WTC11 (cell line): ENCODE measurements around the gene PM20D2. TPM values are rescaled to one million over a fixed set of nuclear protein-coding genes. Genes with fewer than 3 reads are reported as not detected.

Experiments used
- ATAC-seq: fragments of 200-7000 bp; cut with Tn5 transposase; 2 replicates; pipeline ENCODE4 v1.10.0; 2021; ENCODE audit warnings: mild to moderate bottlenecking, moderate library complexity
- CTCF ChIA-PET: fragments of 300-600 bp; sonication (Branson Sonifier 250); formaldehyde crosslinking; loops from one replicate; lab custom pipeline; 2021; ENCODE audit warnings: antibody characterized with exemption; lab: Charles Lee
- POLR2A ChIA-PET: fragments of 350-600 bp; sonication (Branson Sonifier 250); formaldehyde crosslinking; loops from one replicate; lab custom pipeline; 2021; ENCODE audit warnings: antibody characterized with exemption; lab: Charles Lee
- DNase-seq: peaks from one replicate; pipeline ENCODE4 v3.0.0; 2021; ENCODE audit warnings: low spot score
- H3K27ac Mint-ChIP-seq: 2 replicates; pipeline ENCODE4 v1.8.0; 2021; ENCODE audit warnings: mixed read lengths
- H3K27me3 Mint-ChIP-seq: 2 replicates; pipeline ENCODE4 v1.8.0; 2021; ENCODE audit warnings: low read depth, mild to moderate bottlenecking, moderate library complexity, mixed read lengths
- H3K36me3 Mint-ChIP-seq: 2 replicates; pipeline ENCODE4 v1.8.0; 2021; ENCODE audit warnings: mixed read lengths
- H3K4me1 Mint-ChIP-seq: 2 replicates; pipeline ENCODE4 v1.8.0; 2022; ENCODE audit warnings: mixed read lengths
- H3K4me3 Mint-ChIP-seq: 2 replicates; pipeline ENCODE4 v1.8.0; 2021; ENCODE audit warnings: mild to moderate bottlenecking, moderate library complexity, mixed read lengths
- H3K9me3 Mint-ChIP-seq: 2 replicates; pipeline ENCODE4 v1.8.0; 2021; ENCODE audit warnings: mixed read lengths
- CREB1 ChIP-seq: sonication (generic); formaldehyde crosslinking; IDR thresholded peaks from 2 replicates; pipeline ENCODE4 v1.8.0; 2023; ENCODE audit warnings: mild to moderate bottlenecking, missing genetic modification reagents
- ELF4 ChIP-seq: sonication (generic); formaldehyde crosslinking; IDR thresholded peaks from 2 replicates; pipeline ENCODE4 v1.8.1; 2022; ENCODE audit warnings: low read depth, mild to moderate bottlenecking, moderate library complexity, missing genetic modification reagents
- ETV6 ChIP-seq: sonication (generic); formaldehyde crosslinking; IDR thresholded peaks from 2 replicates; pipeline ENCODE4 v1.8.1; 2022; ENCODE audit warnings: mild to moderate bottlenecking, missing genetic modification reagents
- FOXJ3 ChIP-seq: sonication (generic); formaldehyde crosslinking; IDR thresholded peaks from 2 replicates; pipeline ENCODE4 v1.9.0; 2021; ENCODE audit warnings: missing genetic modification reagents, mild to moderate bottlenecking, borderline replicate concordance
- GABPB1 ChIP-seq: sonication (generic); formaldehyde crosslinking; IDR thresholded peaks from 2 replicates; pipeline ENCODE4 v1.8.1; 2023; ENCODE audit warnings: mild to moderate bottlenecking, missing genetic modification reagents
- IRF2 ChIP-seq: sonication (generic); formaldehyde crosslinking; IDR thresholded peaks from 2 replicates; pipeline ENCODE4 v1.8.0; 2022; ENCODE audit warnings: low read depth, missing genetic modification reagents, borderline replicate concordance
- NFATC4 ChIP-seq: fragments of 250-450 bp; sonication (Bioruptor Pico); IDR thresholded peaks from 2 replicates; pipeline ENCODE4 v1.9.0; 2021; ENCODE audit warnings: mild to moderate bottlenecking
- NFYB ChIP-seq: sonication (generic); formaldehyde crosslinking; conservative IDR thresholded peaks from 2 replicates; pipeline ENCODE4 v1.8.0; 2022; ENCODE audit warnings: low read depth, missing genetic modification reagents
- ZBTB21 ChIP-seq: sonication (generic); formaldehyde crosslinking; IDR thresholded peaks from 2 replicates; pipeline ENCODE4 v1.8.1; 2023; ENCODE audit warnings: mild to moderate bottlenecking, missing genetic modification reagents, borderline replicate concordance
- ZNF423 ChIP-seq: fragments of 250-450 bp; sonication (Bioruptor Pico); IDR thresholded peaks from 2 replicates; pipeline ENCODE4 v2.1.2; 2022; ENCODE audit warnings: mild to moderate bottlenecking, moderate library complexity
- ZNF671 ChIP-seq: fragments of 250-450 bp; sonication (Bioruptor Pico); IDR thresholded peaks from 2 replicates; pipeline ENCODE4 v1.8.0; 2021; ENCODE audit warnings: mild to moderate bottlenecking
- total RNA-seq: library from RNA; stranded (reverse); gene quantifications from 3 replicates; pipeline ENCODE4 v1.2.3, GENCODE V29; 2021
- TF ChIP-seq, protein P1 (sequence below): sonication (generic); formaldehyde crosslinking; IDR thresholded peaks from 2 replicates; pipeline ENCODE4 v1.8.0; 2022; ENCODE audit warnings: missing genetic modification reagents
- TF ChIP-seq, protein P2 (sequence below): sonication (generic); formaldehyde crosslinking; IDR thresholded peaks from 2 replicates; pipeline ENCODE4 v1.8.0; 2022; ENCODE audit warnings: mild to moderate bottlenecking, missing genetic modification reagents
- TF ChIP-seq, protein P3 (sequence below): fragments of 200-600 bp; IDR thresholded peaks from 2 replicates; pipeline ENCODE4 v1.8.0; 2022; ENCODE audit warnings: antibody characterized with exemption
- TF ChIP-seq, protein P4 (sequence below): sonication (generic); formaldehyde crosslinking; IDR thresholded peaks from 2 replicates; pipeline ENCODE4 v1.8.1; 2022; ENCODE audit warnings: mild to moderate bottlenecking, missing genetic modification reagents, moderate library complexity, borderline replicate concordance
- TF ChIP-seq, protein P5 (sequence below): sonication (generic); formaldehyde crosslinking; IDR thresholded peaks from 2 replicates; pipeline ENCODE4 v1.8.1; 2022; ENCODE audit warnings: mild to moderate bottlenecking, moderate library complexity, missing genetic modification reagents
- TF ChIP-seq, protein P6 (sequence below): sonication (generic); formaldehyde crosslinking; conservative IDR thresholded peaks from 2 replicates; pipeline ENCODE4 v1.8.1; 2022; ENCODE audit warnings: mild to moderate bottlenecking, missing genetic modification reagents
- TF ChIP-seq, protein P7 (sequence below): sonication (generic); formaldehyde crosslinking; IDR thresholded peaks from 2 replicates; pipeline ENCODE4 v1.8.1; 2022; ENCODE audit warnings: missing genetic modification reagents, borderline replicate concordance

Gene PM20D2
- total RNA-seq, 1 experiment from 2014 or later = 4.9 TPM

DNA sequence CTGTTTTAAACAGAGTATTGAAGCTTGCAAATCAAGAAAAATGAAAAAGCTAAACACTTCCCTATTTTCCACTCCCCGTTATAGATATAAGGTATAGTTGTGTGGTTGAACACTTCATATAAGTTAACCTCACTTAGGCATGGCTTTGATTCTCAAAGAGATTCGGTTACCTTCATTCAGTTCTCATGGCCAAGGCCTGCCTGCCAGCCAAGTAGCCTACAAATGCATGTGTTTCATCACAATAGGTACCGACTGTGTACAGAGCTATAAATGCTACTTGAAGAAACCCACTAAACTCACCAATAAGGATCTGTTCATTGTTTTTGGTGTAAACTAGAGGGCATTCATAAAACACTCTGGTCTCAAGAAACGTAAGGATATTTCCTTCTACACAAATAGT is 27.8 kb downstream of the PM20D2 start:
- H3K27me3 Mint-ChIP-seq = 0 out of 2 replicates have a peak, but pooled peaks cover 2% of the 10 kb centered on the region
- no peaks in the 10 kb centered on the region for H3K36me3 Mint-ChIP-seq
- DNase-seq = no peak
- CTCF ChIA-PET = no interaction called here
- POLR2A ChIA-PET = no interaction called here
- H3K27ac Mint-ChIP-seq = no peak overlapping the region
- H3K9me3 Mint-ChIP-seq = no peaks in the 10 kb centered on the region
- no peak overlapping the region for H3K4me3 Mint-ChIP-seq
- ATAC-seq = no peak
- H3K4me1 Mint-ChIP-seq = no peaks in the 10 kb centered on the region
- no peak for TF ChIP-seq NFATC4 (CRISPR knock-in tag)
- TF ChIP-seq ZNF423 (CRISPR knock-in tag) = no peak
- TF ChIP-seq, protein P1, sequence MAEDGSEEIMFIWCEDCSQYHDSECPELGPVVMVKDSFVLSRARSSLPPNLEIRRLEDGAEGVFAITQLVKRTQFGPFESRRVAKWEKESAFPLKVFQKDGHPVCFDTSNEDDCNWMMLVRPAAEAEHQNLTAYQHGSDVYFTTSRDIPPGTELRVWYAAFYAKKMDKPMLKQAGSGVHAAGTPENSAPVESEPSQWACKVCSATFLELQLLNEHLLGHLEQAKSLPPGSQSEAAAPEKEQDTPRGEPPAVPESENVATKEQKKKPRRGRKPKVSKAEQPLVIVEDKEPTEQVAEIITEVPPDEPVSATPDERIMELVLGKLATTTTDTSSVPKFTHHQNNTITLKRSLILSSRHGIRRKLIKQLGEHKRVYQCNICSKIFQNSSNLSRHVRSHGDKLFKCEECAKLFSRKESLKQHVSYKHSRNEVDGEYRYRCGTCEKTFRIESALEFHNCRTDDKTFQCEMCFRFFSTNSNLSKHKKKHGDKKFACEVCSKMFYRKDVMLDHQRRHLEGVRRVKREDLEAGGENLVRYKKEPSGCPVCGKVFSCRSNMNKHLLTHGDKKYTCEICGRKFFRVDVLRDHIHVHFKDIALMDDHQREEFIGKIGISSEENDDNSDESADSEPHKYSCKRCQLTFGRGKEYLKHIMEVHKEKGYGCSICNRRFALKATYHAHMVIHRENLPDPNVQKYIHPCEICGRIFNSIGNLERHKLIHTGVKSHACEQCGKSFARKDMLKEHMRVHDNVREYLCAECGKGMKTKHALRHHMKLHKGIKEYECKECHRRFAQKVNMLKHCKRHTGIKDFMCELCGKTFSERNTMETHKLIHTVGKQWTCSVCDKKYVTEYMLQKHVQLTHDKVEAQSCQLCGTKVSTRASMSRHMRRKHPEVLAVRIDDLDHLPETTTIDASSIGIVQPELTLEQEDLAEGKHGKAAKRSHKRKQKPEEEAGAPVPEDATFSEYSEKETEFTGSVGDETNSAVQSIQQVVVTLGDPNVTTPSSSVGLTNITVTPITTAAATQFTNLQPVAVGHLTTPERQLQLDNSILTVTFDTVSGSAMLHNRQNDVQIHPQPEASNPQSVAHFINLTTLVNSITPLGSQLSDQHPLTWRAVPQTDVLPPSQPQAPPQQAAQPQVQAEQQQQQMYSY (CRISPR knock-in tag) = no peak
- TF ChIP-seq, protein P2, sequence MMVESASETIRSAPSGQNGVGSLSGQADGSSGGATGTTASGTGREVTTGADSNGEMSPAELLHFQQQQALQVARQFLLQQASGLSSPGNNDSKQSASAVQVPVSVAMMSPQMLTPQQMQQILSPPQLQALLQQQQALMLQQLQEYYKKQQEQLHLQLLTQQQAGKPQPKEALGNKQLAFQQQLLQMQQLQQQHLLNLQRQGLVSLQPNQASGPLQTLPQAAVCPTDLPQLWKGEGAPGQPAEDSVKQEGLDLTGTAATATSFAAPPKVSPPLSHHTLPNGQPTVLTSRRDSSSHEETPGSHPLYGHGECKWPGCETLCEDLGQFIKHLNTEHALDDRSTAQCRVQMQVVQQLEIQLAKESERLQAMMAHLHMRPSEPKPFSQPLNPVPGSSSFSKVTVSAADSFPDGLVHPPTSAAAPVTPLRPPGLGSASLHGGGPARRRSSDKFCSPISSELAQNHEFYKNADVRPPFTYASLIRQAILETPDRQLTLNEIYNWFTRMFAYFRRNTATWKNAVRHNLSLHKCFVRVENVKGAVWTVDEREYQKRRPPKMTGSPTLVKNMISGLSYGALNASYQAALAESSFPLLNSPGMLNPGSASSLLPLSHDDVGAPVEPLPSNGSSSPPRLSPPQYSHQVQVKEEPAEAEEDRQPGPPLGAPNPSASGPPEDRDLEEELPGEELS (CRISPR knock-in tag) = no peak
- TF ChIP-seq, protein P3, sequence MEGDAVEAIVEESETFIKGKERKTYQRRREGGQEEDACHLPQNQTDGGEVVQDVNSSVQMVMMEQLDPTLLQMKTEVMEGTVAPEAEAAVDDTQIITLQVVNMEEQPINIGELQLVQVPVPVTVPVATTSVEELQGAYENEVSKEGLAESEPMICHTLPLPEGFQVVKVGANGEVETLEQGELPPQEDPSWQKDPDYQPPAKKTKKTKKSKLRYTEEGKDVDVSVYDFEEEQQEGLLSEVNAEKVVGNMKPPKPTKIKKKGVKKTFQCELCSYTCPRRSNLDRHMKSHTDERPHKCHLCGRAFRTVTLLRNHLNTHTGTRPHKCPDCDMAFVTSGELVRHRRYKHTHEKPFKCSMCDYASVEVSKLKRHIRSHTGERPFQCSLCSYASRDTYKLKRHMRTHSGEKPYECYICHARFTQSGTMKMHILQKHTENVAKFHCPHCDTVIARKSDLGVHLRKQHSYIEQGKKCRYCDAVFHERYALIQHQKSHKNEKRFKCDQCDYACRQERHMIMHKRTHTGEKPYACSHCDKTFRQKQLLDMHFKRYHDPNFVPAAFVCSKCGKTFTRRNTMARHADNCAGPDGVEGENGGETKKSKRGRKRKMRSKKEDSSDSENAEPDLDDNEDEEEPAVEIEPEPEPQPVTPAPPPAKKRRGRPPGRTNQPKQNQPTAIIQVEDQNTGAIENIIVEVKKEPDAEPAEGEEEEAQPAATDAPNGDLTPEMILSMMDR = no peak
- no peak for TF ChIP-seq IRF2
- no peak for TF ChIP-seq ELF4
- TF ChIP-seq, protein P4, sequence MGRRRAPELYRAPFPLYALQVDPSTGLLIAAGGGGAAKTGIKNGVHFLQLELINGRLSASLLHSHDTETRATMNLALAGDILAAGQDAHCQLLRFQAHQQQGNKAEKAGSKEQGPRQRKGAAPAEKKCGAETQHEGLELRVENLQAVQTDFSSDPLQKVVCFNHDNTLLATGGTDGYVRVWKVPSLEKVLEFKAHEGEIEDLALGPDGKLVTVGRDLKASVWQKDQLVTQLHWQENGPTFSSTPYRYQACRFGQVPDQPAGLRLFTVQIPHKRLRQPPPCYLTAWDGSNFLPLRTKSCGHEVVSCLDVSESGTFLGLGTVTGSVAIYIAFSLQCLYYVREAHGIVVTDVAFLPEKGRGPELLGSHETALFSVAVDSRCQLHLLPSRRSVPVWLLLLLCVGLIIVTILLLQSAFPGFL (CRISPR knock-in tag) = no peak
- no peak for TF ChIP-seq FOXJ3 (CRISPR knock-in tag)
- no peak for TF ChIP-seq GABPB1 (CRISPR knock-in tag)
- TF ChIP-seq NFYB (CRISPR knock-in tag) = no peak
- TF ChIP-seq, protein P5, sequence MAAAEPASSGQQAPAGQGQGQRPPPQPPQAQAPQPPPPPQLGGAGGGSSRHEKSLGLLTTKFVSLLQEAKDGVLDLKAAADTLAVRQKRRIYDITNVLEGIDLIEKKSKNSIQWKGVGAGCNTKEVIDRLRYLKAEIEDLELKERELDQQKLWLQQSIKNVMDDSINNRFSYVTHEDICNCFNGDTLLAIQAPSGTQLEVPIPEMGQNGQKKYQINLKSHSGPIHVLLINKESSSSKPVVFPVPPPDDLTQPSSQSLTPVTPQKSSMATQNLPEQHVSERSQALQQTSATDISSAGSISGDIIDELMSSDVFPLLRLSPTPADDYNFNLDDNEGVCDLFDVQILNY (CRISPR knock-in tag) = no peak
- no peak for TF ChIP-seq ZNF671 (CRISPR knock-in tag)
- TF ChIP-seq, protein P6, sequence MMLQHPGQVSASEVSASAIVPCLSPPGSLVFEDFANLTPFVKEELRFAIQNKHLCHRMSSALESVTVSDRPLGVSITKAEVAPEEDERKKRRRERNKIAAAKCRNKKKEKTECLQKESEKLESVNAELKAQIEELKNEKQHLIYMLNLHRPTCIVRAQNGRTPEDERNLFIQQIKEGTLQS (CRISPR knock-in tag) = no peak
- TF ChIP-seq CREB1 (CRISPR knock-in tag) = no peak

DNA sequence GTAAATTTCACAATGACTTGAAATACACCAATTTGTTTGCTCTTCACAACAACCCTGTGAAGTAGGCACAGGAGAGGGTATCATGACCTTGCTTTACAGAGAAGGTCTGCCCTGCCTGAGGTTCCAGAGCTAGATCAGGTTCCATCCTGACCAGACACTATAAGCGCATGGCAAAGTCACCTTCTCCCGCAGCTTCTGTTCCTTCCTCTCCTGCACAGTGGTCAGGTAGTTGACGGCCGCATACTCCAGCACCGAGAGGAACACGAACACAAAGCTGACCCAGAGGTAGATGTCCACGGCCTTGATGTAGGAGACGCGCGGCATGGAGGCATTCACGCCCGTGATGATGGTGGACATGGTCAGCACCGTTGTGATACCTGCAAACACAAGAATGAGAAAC is 34.3 kb downstream of the PM20D2 start:
- no peaks in the 10 kb centered on the region for H3K9me3 Mint-ChIP-seq
- TF ChIP-seq ETV6 (CRISPR knock-in tag) (no peak), ZBTB21 (CRISPR knock-in tag) (no peak)
- TF ChIP-seq, protein P7, sequence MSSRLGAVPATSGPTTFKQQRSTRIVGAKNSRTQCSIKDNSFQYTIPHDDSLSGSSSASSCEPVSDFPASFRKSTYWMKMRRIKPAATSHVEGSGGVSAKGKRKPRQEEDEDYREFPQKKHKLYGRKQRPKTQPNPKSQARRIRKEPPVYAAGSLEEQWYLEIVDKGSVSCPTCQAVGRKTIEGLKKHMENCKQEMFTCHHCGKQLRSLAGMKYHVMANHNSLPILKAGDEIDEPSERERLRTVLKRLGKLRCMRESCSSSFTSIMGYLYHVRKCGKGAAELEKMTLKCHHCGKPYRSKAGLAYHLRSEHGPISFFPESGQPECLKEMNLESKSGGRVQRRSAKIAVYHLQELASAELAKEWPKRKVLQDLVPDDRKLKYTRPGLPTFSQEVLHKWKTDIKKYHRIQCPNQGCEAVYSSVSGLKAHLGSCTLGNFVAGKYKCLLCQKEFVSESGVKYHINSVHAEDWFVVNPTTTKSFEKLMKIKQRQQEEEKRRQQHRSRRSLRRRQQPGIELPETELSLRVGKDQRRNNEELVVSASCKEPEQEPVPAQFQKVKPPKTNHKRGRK (CRISPR knock-in tag) = no peak
- no peak for DNase-seq
- 0 out of 2 replicates have a peak, but pooled peaks cover 2% of the 10 kb centered on the region for H3K27me3 Mint-ChIP-seq
- no peaks in the 10 kb centered on the region for H3K36me3 Mint-ChIP-seq
- ChIA-PET CTCF (no interaction called here), POLR2A (no interaction called here)
- H3K27ac Mint-ChIP-seq = no peak overlapping the region
- no peak overlapping the region for H3K4me3 Mint-ChIP-seq
- H3K4me1 Mint-ChIP-seq = no peaks in the 10 kb centered on the region
- no peak for ATAC-seq
